Measurements from ENCODE around the gene ADAMTS2. TPM values are rescaled to one million over a fixed set of nuclear protein-coding genes. Genes with fewer than 3 reads are reported as not detected.

The ADAMTS2 gene
- total RNA-seq, 5 donors from 2014 or later (not counting 1 experiment from before 2014, with no cell fraction given), result 0.09 to 0.23 TPM; not detected in 3

- H3K4me3 ChIP-seq (ENCODE audit: control insufficient read depth in 1 of 2, extremely low read depth in 1 of 2, low read length in 1 of 2), result no peak overlapping the region
- ChIA-PET CTCF (no interaction called here), POLR2A (no interaction called here)
- no peaks in the 10 kb centered on the region for H3K36me3 ChIP-seq (ENCODE audit: control insufficient read depth in 2 of 2, extremely low read depth in 1 of 2, insufficient read depth in 1 of 2, low read length in 1 of 2)
- no peak overlapping the region for H3K27ac Mint-ChIP-seq
- DNase-seq (no peak), ATAC-seq (replicated peaks in 1 of 4) (no peak)
- no peaks in the 10 kb centered on the region for H3K9me3 ChIP-seq
- H3K4me1 Mint-ChIP-seq, result no peaks in the 10 kb centered on the region
- H3K9me3 Mint-ChIP-seq, result peaks cover 4 to 16% (median 9%) of the 10 kb centered on the region in 3 donors
- H3K27me3 ChIP-seq (replicated peaks in 1 of 2; ENCODE audit: control insufficient read depth in 2 of 2, extremely low read depth in 1 of 2, insufficient read depth in 2 of 2, low read length in 1 of 2), result peaks cover 0 to 25% of the 10 kb centered on the region in 2 experiments
- no peak overlapping the region for H3K27ac ChIP-seq (ENCODE audit: low read length)
- peaks cover 3 to 4% of the 10 kb centered on the region in 2 donors for H3K27me3 Mint-ChIP-seq
- H3K4me1 ChIP-seq (ENCODE audit: control insufficient read depth in 1 of 2, extremely low read depth in 1 of 2, insufficient read depth in 2 of 2, low read length in 2 of 2), result no peaks in the 10 kb centered on the region
- no peaks in the 10 kb centered on the region for H3K36me3 Mint-ChIP-seq
- WGBS (ENCODE audit: insufficient coverage), result 91% methylated on average over 9 of the region's 14 CpGs
- H3K4me3 Mint-ChIP-seq, result no peak overlapping the region
Observed at GRCh38 chr5:179223528-179223927, 121.7 kb downstream of the ADAMTS2 start.

GRCh38 chr5:179222246-179223017, 122.8 kb downstream of the ADAMTS2 start:
- Histone ChIP-seq H3K27me3 (replicated peaks in 1 of 2; ENCODE audit: control insufficient read depth in 2 of 2, extremely low read depth in 1 of 2, insufficient read depth in 2 of 2, low read length in 1 of 2) (peaks cover 0 to 22% of the 10 kb centered on the region in 2 experiments), H3K9me3 (no peaks in the 10 kb centered on the region), H3K4me1 (ENCODE audit: control insufficient read depth in 1 of 2, extremely low read depth in 1 of 2, insufficient read depth in 2 of 2, low read length in 2 of 2) (no peaks in the 10 kb centered on the region), H3K36me3 (ENCODE audit: control insufficient read depth in 2 of 2, extremely low read depth in 1 of 2, insufficient read depth in 1 of 2, low read length in 1 of 2) (no peaks in the 10 kb centered on the region), H3K4me3 (ENCODE audit: control insufficient read depth in 1 of 2, extremely low read depth in 1 of 2, low read length in 1 of 2) (no peak overlapping the region), H3K27ac (ENCODE audit: low read length) (no peak overlapping the region)
- Mint-ChIP-seq H3K9me3 (peaks cover 4 to 16% (median 9%) of the 10 kb centered on the region in 3 donors), H3K4me1 (no peaks in the 10 kb centered on the region), H3K27ac (no peak overlapping the region), H3K36me3 (no peaks in the 10 kb centered on the region), H3K4me3 (no peak overlapping the region), H3K27me3 (peaks cover 3 to 4% of the 10 kb centered on the region in 2 donors)
- POLR2A ChIA-PET, result no interaction called here
- no peak for ATAC-seq (replicated peaks in 1 of 4)
- CTCF ChIA-PET, result no interaction called here
- DNase-seq, result no peak
- WGBS (ENCODE audit: insufficient coverage), result 81% methylated on average over 3 of the region's 9 CpGs

DNA sequence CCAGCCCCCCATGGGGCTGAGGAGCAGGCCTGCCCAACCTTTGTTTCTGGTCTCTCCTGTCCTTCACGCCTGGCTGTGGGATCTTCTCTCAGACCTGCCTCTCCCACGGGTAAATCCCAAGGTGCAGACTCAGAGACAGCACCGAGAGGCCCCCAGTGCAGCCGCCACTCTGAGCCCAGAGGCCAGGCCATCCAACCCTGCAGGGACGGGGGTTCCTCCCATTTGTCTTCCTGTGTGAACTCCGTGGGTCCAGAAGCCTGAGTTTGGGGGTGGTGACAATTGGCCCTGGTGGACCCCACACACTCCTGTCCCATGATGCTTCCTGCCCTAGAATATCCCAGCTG, 123.4 kb downstream of the ADAMTS2 start:
- no peak overlapping the region for H3K27ac ChIP-seq (ENCODE audit: low read length)
- no peak overlapping the region for H3K27ac Mint-ChIP-seq
- no peaks in the 10 kb centered on the region for H3K4me1 ChIP-seq (ENCODE audit: control insufficient read depth in 1 of 2, extremely low read depth in 1 of 2, insufficient read depth in 2 of 2, low read length in 2 of 2)
- peaks cover 4 to 16% (median 9%) of the 10 kb centered on the region in 3 donors for H3K9me3 Mint-ChIP-seq
- ChIA-PET POLR2A (no interaction called here), CTCF (no interaction called here)
- H3K4me1 Mint-ChIP-seq, result no peaks in the 10 kb centered on the region
- no peak overlapping the region for H3K4me3 ChIP-seq (ENCODE audit: control insufficient read depth in 1 of 2, extremely low read depth in 1 of 2, low read length in 1 of 2)
- no peak for ATAC-seq (replicated peaks in 1 of 4)
- WGBS (ENCODE audit: insufficient coverage), result 75% methylated on average over 5 of the region's 6 CpGs
- no peaks in the 10 kb centered on the region for H3K36me3 Mint-ChIP-seq
- no peak for DNase-seq
- H3K27me3 ChIP-seq (replicated peaks in 1 of 2; ENCODE audit: control insufficient read depth in 2 of 2, extremely low read depth in 1 of 2, insufficient read depth in 2 of 2, low read length in 1 of 2), result peaks cover 0 to 22% of the 10 kb centered on the region in 2 experiments
- H3K4me3 Mint-ChIP-seq, result no peak overlapping the region
- no peaks in the 10 kb centered on the region for H3K36me3 ChIP-seq (ENCODE audit: control insufficient read depth in 2 of 2, extremely low read depth in 1 of 2, insufficient read depth in 1 of 2, low read length in 1 of 2)
- peaks cover 3 to 4% of the 10 kb centered on the region in 2 donors for H3K27me3 Mint-ChIP-seq
- no peaks in the 10 kb centered on the region for H3K9me3 ChIP-seq

- H3K27me3 Mint-ChIP-seq, result peaks cover 3 to 4% of the 10 kb centered on the region in 2 donors
Observed at GRCh38 chr5:179221196-179221876, 123.9 kb downstream of the ADAMTS2 start.

DNA sequence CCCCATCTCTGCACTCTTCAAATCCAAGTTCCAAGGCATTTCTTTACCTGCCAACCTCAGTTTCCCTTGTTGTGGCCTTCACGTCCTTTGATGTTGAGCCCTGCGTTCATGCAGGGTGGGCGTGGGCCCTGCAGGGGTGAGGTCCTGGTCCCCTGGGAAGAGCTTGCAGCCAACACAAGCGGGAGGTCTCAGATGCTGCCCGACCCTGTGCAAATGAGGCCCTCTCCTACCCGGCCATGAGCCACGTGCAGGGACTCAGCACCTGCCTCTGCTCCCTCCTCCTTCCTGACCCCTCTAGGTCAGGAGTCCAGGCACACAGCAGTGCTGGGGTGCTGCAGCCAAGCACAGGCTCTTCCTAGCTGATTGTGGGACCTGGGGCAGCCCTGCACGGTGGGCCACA, 124.5 kb downstream of the ADAMTS2 start:
- Mint-ChIP-seq H3K27me3 (peaks cover 1 to 4% of the 10 kb centered on the region in 2 donors), H3K27ac (no peak overlapping the region), H3K36me3 (no peaks in the 10 kb centered on the region), H3K4me3 (no peak overlapping the region), H3K9me3 (peaks cover 4 to 16% (median 9%) of the 10 kb centered on the region in 3 donors), H3K4me1 (no peaks in the 10 kb centered on the region)
- ChIA-PET POLR2A (no interaction called here), CTCF (no interaction called here)
- no peak for DNase-seq
- H3K9me3 ChIP-seq, result no peaks in the 10 kb centered on the region
- no peak for ATAC-seq (replicated peaks in 1 of 4)
- H3K27me3 ChIP-seq (replicated peaks in 1 of 2; ENCODE audit: control insufficient read depth in 2 of 2, extremely low read depth in 1 of 2, insufficient read depth in 2 of 2, low read length in 1 of 2), result peaks cover 0 to 22% of the 10 kb centered on the region in 2 experiments
- H3K4me1 ChIP-seq (ENCODE audit: control insufficient read depth in 1 of 2, extremely low read depth in 1 of 2, insufficient read depth in 2 of 2, low read length in 2 of 2), result no peaks in the 10 kb centered on the region
- H3K27ac ChIP-seq (ENCODE audit: low read length), result no peak overlapping the region
- no peaks in the 10 kb centered on the region for H3K36me3 ChIP-seq (ENCODE audit: control insufficient read depth in 2 of 2, extremely low read depth in 1 of 2, insufficient read depth in 1 of 2, low read length in 1 of 2)
- 86% methylated on average over 8 of the region's 8 CpGs for WGBS (ENCODE audit: insufficient coverage)
- H3K4me3 ChIP-seq (ENCODE audit: control insufficient read depth in 1 of 2, extremely low read depth in 1 of 2, low read length in 1 of 2), result no peak overlapping the region

More at GRCh38 chr5:179221196-179221876, 123.9 kb downstream of the ADAMTS2 start:
- Histone ChIP-seq H3K9me3 (no peaks in the 10 kb centered on the region), H3K4me1 (ENCODE audit: control insufficient read depth in 1 of 2, extremely low read depth in 1 of 2, insufficient read depth in 2 of 2, low read length in 2 of 2) (no peaks in the 10 kb centered on the region), H3K27ac (ENCODE audit: low read length) (no peak overlapping the region), H3K4me3 (ENCODE audit: control insufficient read depth in 1 of 2, extremely low read depth in 1 of 2, low read length in 1 of 2) (no peak overlapping the region), H3K36me3 (ENCODE audit: control insufficient read depth in 2 of 2, extremely low read depth in 1 of 2, insufficient read depth in 1 of 2, low read length in 1 of 2) (no peaks in the 10 kb centered on the region), H3K27me3 (replicated peaks in 1 of 2; ENCODE audit: control insufficient read depth in 2 of 2, extremely low read depth in 1 of 2, insufficient read depth in 2 of 2, low read length in 1 of 2) (peaks cover 0 to 22% of the 10 kb centered on the region in 2 experiments)
- WGBS (ENCODE audit: insufficient coverage), result 93% methylated on average over 10 of the region's 14 CpGs
- H3K4me1 Mint-ChIP-seq, result no peaks in the 10 kb centered on the region
- DNase-seq (no peak), ATAC-seq (replicated peaks in 1 of 4) (no peak)
- H3K4me3 Mint-ChIP-seq, result no peak overlapping the region
- H3K36me3 Mint-ChIP-seq, result no peaks in the 10 kb centered on the region
- POLR2A ChIA-PET, result no interaction called here
- H3K27ac Mint-ChIP-seq, result no peak overlapping the region
- CTCF ChIA-PET, result no interaction called here
- peaks cover 4 to 16% (median 9%) of the 10 kb centered on the region in 3 donors for H3K9me3 Mint-ChIP-seq

DNA sequence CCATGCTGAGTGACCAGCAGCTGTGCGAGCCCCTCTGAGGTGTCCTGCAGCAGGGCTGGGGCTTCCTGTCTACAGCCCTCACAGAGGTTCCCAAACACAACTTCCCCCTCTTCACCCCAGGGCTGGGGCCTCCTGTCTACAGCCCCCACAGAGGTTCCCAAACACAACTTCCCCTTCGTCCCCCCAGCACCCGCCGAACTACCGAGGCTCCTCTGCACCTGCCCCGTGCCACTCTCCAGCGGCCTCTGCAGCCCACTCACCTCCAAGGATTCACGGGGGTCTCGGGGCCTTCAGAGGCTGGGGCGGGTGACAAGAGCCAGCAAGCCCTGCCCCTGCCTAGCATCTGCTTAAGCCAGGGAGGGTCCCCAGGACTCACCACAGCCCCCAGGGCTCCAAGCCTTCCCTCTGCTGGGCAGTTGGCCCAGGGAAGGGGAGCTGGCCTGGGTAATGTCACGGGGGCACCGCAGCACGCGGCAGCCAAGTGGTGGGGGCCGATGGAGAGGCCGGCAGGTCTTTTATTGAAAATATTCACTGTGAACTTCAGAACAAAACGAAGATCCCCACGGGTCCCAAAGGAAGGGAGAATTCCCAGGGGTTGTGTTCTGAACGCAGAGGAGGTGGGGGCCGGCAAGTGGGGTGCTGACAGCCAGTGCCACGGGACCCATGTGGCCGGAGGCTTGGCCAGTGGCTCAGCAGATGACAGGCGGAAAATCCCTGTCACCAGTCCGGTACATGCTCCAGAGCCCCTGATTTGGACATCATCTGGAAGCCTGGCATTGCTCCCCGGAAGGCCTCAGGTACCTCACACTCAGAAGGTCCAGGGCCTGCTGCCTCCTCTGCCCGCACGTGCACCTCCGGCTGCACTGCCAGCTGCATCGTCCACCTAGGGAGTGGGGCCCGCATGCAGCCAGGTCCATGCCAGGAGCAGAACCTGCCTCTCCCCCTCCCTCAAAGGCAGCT, 125.3 kb downstream of the ADAMTS2 start:
- H3K4me1 Mint-ChIP-seq, result no peaks in the 10 kb centered on the region
- ChIA-PET CTCF (no interaction called here), POLR2A (no interaction called here)
- peaks cover 4 to 16% (median 9%) of the 10 kb centered on the region in 3 donors for H3K9me3 Mint-ChIP-seq
- Histone ChIP-seq H3K27ac (ENCODE audit: low read length) (no peak overlapping the region), H3K9me3 (no peaks in the 10 kb centered on the region), H3K4me1 (ENCODE audit: control insufficient read depth in 1 of 2, extremely low read depth in 1 of 2, insufficient read depth in 2 of 2, low read length in 2 of 2) (no peaks in the 10 kb centered on the region), H3K4me3 (ENCODE audit: control insufficient read depth in 1 of 2, extremely low read depth in 1 of 2, low read length in 1 of 2) (no peak overlapping the region), H3K36me3 (ENCODE audit: control insufficient read depth in 2 of 2, extremely low read depth in 1 of 2, insufficient read depth in 1 of 2, low read length in 1 of 2) (no peaks in the 10 kb centered on the region), H3K27me3 (replicated peaks in 1 of 2; ENCODE audit: control insufficient read depth in 2 of 2, extremely low read depth in 1 of 2, insufficient read depth in 2 of 2, low read length in 1 of 2) (peaks cover 0 to 22% of the 10 kb centered on the region in 2 experiments)
- no peak for ATAC-seq (replicated peaks in 1 of 4)
- no peak overlapping the region for H3K27ac Mint-ChIP-seq
- H3K27me3 Mint-ChIP-seq, result peaks cover 0 to 4% of the 10 kb centered on the region in 2 donors
- H3K4me3 Mint-ChIP-seq, result no peak overlapping the region
- 59% methylated on average over 29 of the region's 30 CpGs for WGBS (ENCODE audit: insufficient coverage)
- H3K36me3 Mint-ChIP-seq, result no peaks in the 10 kb centered on the region
- no peak for DNase-seq

Measured in T-cell (primary cell).